Astrocyte (in vitro differentiated cells and primary cell): ENCODE data around the gene MAT2B. TPM values are rescaled to one million over a fixed set of nuclear protein-coding genes. Genes with fewer than 3 reads are reported as not detected.
A peak's percentile ranks its signal among the peaks of the same experiment; 100 is the strongest.

Experiments
- DNase-seq: peaks from one replicate; pipeline ENCODE4 v3.0.0-alpha.2; 2010; ENCODE audit warnings: low read depth
- FAIRE-seq: peaks from 2 replicates; lab custom pipeline; 2011; peaks lifted over from hg19 to GRCh38; lab: Jason Lieb, UNC
- H2AFZ ChIP-seq: 2 replicates; pipeline ENCODE4 v1.6.0; 2012; ENCODE audit warnings: low read depth, low read length, inconsistent platforms
- H3K27ac ChIP-seq: 2 replicates; pipeline ENCODE4 v1.5.1; 2011; ENCODE audit warnings: low read depth, low read length, inconsistent platforms
- H3K27me3 ChIP-seq: 2 replicates; pipeline ENCODE4 v1.6.0; 2011; ENCODE audit warnings: low read length, inconsistent platforms; ENCODE audit not compliant: insufficient read depth
- H3K36me3 ChIP-seq: 2 replicates; pipeline ENCODE4 v1.5.1; 2011; ENCODE audit warnings: low read length, inconsistent platforms; ENCODE audit not compliant: insufficient read depth
- H3K4me1 ChIP-seq: 2 replicates; pipeline ENCODE4 v1.5.1; 2011; ENCODE audit warnings: low read length, inconsistent platforms; ENCODE audit not compliant: insufficient read depth
- H3K4me2 ChIP-seq: 2 replicates; pipeline ENCODE4 v1.6.0; 2012; ENCODE audit warnings: low read length, inconsistent platforms
- H3K4me3 ChIP-seq: 2 replicates; pipeline ENCODE4 v1.5.1; 2011; ENCODE audit warnings: low read depth, mild to moderate bottlenecking, low read length, inconsistent platforms; ENCODE audit not compliant: insufficient read depth
- H3K79me2 ChIP-seq: 2 replicates; pipeline ENCODE4 v1.6.0; 2012; ENCODE audit warnings: mild to moderate bottlenecking, low read length, inconsistent platforms; ENCODE audit not compliant: insufficient read depth
- H3K9ac ChIP-seq: 2 replicates; pipeline ENCODE4 v1.6.0; 2012; ENCODE audit warnings: mild to moderate bottlenecking, low read length, inconsistent platforms
- H3K9me3 ChIP-seq: 2 replicates; pipeline ENCODE4 v1.5.1; 2012; ENCODE audit warnings: low read depth, mild to moderate bottlenecking, low read length, inconsistent platforms; ENCODE audit not compliant: insufficient read depth
- H4K20me1 ChIP-seq: 2 replicates; pipeline ENCODE4 v1.6.0; 2012; ENCODE audit warnings: low read length, inconsistent platforms; ENCODE audit not compliant: insufficient read depth
- H3K27ac Mint-ChIP-seq: one replicate; pipeline ENCODE4 v1.8.0; 2021; ENCODE audit warnings: mild to moderate bottlenecking, mixed read lengths; ENCODE audit not compliant: unreplicated experiment
- H3K27me3 Mint-ChIP-seq: one replicate; pipeline ENCODE4 v1.8.0; 2021; ENCODE audit warnings: low read depth, mixed read lengths; ENCODE audit not compliant: unreplicated experiment
- H3K36me3 Mint-ChIP-seq: one replicate; pipeline ENCODE4 v1.8.0; 2021; ENCODE audit warnings: low read depth, mixed read lengths; ENCODE audit not compliant: unreplicated experiment
- H3K4me1 Mint-ChIP-seq: one replicate; pipeline ENCODE4 v1.8.0; 2021; ENCODE audit warnings: low read depth, mixed read lengths; ENCODE audit not compliant: unreplicated experiment
- H3K4me3 Mint-ChIP-seq: one replicate; pipeline ENCODE4 v1.8.0; 2021; ENCODE audit warnings: mild to moderate bottlenecking, moderate library complexity, mixed read lengths; ENCODE audit not compliant: unreplicated experiment
- H3K9me3 Mint-ChIP-seq: one replicate; pipeline ENCODE4 v1.8.0; 2021; ENCODE audit warnings: mild to moderate bottlenecking, mixed read lengths; ENCODE audit not compliant: unreplicated experiment
- CTCF ChIP-seq: IDR thresholded peaks from 2 replicates; pipeline ENCODE4 v1.5.1; 2011; ENCODE audit warnings: low read depth, mild to moderate bottlenecking, inconsistent platforms, low read length, moderate library complexity; ENCODE audit not compliant: insufficient read depth
- EZH2 ChIP-seq: IDR thresholded peaks from 2 replicates; pipeline ENCODE4 v1.6.1; 2012; ENCODE audit warnings: mild to moderate bottlenecking, low read length, inconsistent platforms; ENCODE audit not compliant: insufficient read depth
- total RNA-seq: library from RNA; stranded (reverse); gene quantifications from 2 replicates; pipeline ENCODE4 v1.2.1, GENCODE V29; 2021

Gene MAT2B
- total RNA-seq, 1 donor from 2014 or later = 41.0 TPM

DNA sequence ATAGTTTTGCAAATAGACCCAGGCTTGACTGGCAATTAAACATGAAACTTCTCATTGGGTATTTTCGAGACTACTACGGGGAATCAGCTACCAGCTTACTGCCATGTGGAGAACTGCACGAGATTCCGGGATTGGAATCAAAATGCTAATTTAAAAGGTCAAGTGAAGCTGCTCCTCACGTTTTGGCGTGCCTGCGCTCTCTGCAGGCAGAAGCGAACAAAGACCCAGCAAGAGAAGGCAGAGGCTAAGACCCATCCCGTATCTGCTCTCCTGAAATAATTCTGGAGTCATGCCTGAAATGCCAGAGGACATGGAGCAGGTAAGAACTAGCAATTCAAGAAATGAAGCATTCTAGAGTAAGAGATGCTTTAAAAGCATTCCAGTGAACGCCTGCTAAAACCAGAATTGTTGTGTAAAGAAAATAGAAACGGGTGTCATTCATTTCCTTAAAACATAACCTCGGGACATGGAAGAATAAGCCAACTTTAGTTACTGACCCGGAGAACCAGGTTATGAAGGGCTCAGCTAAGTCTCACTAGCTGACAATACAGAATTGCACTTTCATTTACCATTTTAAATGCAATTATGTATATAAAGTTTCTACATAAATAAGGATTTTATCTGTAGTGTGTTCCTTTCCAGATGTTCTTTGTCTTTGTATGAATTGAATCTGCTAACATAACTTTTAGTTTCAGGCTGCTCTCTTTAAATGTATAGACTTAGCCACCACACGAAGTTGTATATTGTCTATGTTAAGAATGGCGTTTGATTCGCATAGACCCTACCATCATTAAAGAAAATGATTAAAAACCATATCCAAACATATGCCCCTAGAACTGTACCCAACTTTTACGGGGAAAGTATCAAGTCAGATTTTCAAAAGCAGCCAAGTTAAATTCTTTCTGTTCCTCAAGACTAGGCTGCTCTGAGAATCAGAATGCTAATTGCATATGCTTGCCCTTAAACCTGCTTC is 2.0 kb upstream of the MAT2B start:
- H3K27ac ChIP-seq = peak overlapping the region; percentile 85
- Mint-ChIP-seq H3K27me3 (no peaks in the 10 kb centered on the region), H3K4me3 (peak overlapping the region; percentile 94), H3K27ac (peak overlapping the region; percentile 94), H3K4me1 (peaks cover 13% of the 10 kb centered on the region), H3K9me3 (no peaks in the 10 kb centered on the region), H3K36me3 (no peaks in the 10 kb centered on the region)
- no peaks in the 10 kb centered on the region for H3K27me3 ChIP-seq
- H3K4me2 ChIP-seq = peak overlapping the region; percentile 97
- peaks cover 27% of the 10 kb centered on the region for H3K79me2 ChIP-seq
- H3K4me1 ChIP-seq = peaks cover 28% of the 10 kb centered on the region
- TF ChIP-seq EZH2 (no peak), CTCF (peak; percentile 11)
- no peaks in the 10 kb centered on the region for H3K9me3 ChIP-seq
- no peaks in the 10 kb centered on the region for H3K36me3 ChIP-seq
- DNase-seq = peak; percentile 62
- H2AFZ ChIP-seq = peak overlapping the region; percentile 71
- FAIRE-seq = peak; percentile 47
- peak overlapping the region; percentile 97 for H3K4me3 ChIP-seq
- H4K20me1 ChIP-seq = peaks cover 22% of the 10 kb centered on the region
- H3K9ac ChIP-seq = peak overlapping the region; percentile 96

- H3K27me3 Mint-ChIP-seq = no peaks in the 10 kb centered on the region
- Histone ChIP-seq H3K4me2 (peak overlapping the region; percentile 97), H3K27me3 (no peaks in the 10 kb centered on the region), H3K27ac (peak overlapping the region; percentile 85), H4K20me1 (peaks cover 30% of the 10 kb centered on the region), H3K79me2 (peaks cover 36% of the 10 kb centered on the region), H3K36me3 (no peaks in the 10 kb centered on the region), H3K4me1 (peaks cover 30% of the 10 kb centered on the region), H3K9ac (peak overlapping the region; percentile 96), H2AFZ (peak overlapping the region; percentile 71), H3K4me3 (peak overlapping the region; percentile 97), H3K9me3 (no peaks in the 10 kb centered on the region)
- peaks cover 16% of the 10 kb centered on the region for H3K4me1 Mint-ChIP-seq
- H3K36me3 Mint-ChIP-seq = no peaks in the 10 kb centered on the region
- DNase-seq (peak; percentile 62), FAIRE-seq (no peak)
- H3K4me3 Mint-ChIP-seq = peak overlapping the region; percentile 94
- no peak for TF ChIP-seq EZH2
- H3K27ac Mint-ChIP-seq = peak overlapping the region; percentile 94
- no peaks in the 10 kb centered on the region for H3K9me3 Mint-ChIP-seq
Observed at GRCh38 chr5:163504079-163504931, 1.1 kb upstream of the MAT2B start.

- Histone ChIP-seq H4K20me1 (peaks cover 36% of the 10 kb centered on the region), H2AFZ (peak overlapping the region; percentile 64), H3K4me3 (peak overlapping the region; percentile 97), H3K79me2 (peaks cover 43% of the 10 kb centered on the region), H3K36me3 (no peaks in the 10 kb centered on the region), H3K27ac (peak overlapping the region; percentile 85), H3K27me3 (no peaks in the 10 kb centered on the region), H3K9ac (peak overlapping the region; percentile 96), H3K4me2 (peak overlapping the region; percentile 97), H3K9me3 (no peaks in the 10 kb centered on the region), H3K4me1 (peaks cover 35% of the 10 kb centered on the region)
- no peaks in the 10 kb centered on the region for H3K36me3 Mint-ChIP-seq
- FAIRE-seq (no peak), DNase-seq (no peak)
- peak overlapping the region; percentile 94 for H3K4me3 Mint-ChIP-seq
- H3K27ac Mint-ChIP-seq = peak overlapping the region; percentile 94
- peaks cover 16% of the 10 kb centered on the region for H3K4me1 Mint-ChIP-seq
- no peaks in the 10 kb centered on the region for H3K9me3 Mint-ChIP-seq
- H3K27me3 Mint-ChIP-seq = no peaks in the 10 kb centered on the region
- no peak for TF ChIP-seq EZH2
- no peak for TF ChIP-seq CTCF
Observed at GRCh38 chr5:163505049-163505367, 411 bp upstream of the MAT2B start.
